K562 (cell line): Measurements from ENCODE around the gene OPCML.

Source experiments
- CREB1 ChIP-seq, 2 experiments: sonication (generic) in 1 of 2; formaldehyde crosslinking in 1 of 2; IDR thresholded peaks; 2 replicates each; pipeline versions ENCODE4 v1.6.1 to v1.8.0; 2012 to 2022; ENCODE audit warnings: inconsistent platforms in 1 of 2, mild to moderate bottlenecking in 1 of 2, missing genetic modification reagents in 1 of 2, moderate library complexity in 1 of 2
- CTCF ChIP-seq, 3 experiments: IDR thresholded peaks in 2 of 3; conservative IDR thresholded peaks in 1 of 3; 2 replicates each; pipeline ENCODE4 v1.5.1; 2011 to 2012; ENCODE audit warnings: low read length in 3 of 3, mild to moderate bottlenecking in 3 of 3, control low read depth in 2 of 3, improper control_type of control experiment in 1 of 3, inconsistent platforms in 1 of 3, low read depth in 1 of 3, mixed read lengths in 1 of 3, moderate library complexity in 1 of 3; ENCODE audit not compliant: insufficient read depth in 2 of 3
- MEF2A ChIP-seq: IDR thresholded peaks from 2 replicates; pipeline ENCODE4 v1.6.1; 2011; ENCODE audit warnings: low read depth, mild to moderate bottlenecking, low read length, moderate library complexity; ENCODE audit not compliant: control insufficient read depth
- MEF2D ChIP-seq: conservative IDR thresholded peaks from 2 replicates; pipeline ENCODE4 v1.6.1; 2016; ENCODE audit warnings: low read depth, missing genetic modification characterization, missing compliant biosample characterization
- MTF1 ChIP-seq: fragments of 250-450 bp; sonication (Bioruptor Pico); IDR thresholded peaks from 2 replicates; pipeline ENCODE4 v1.9.0; 2021; ENCODE audit warnings: moderate library complexity, mild to moderate bottlenecking, inconsistent platforms, borderline replicate concordance
- NCOA6 ChIP-seq: fragments of 450-650 bp; IDR thresholded peaks from 2 replicates; pipeline ENCODE4 v1.6.1; 2017; ENCODE audit warnings: mild to moderate bottlenecking
- NR3C1 ChIP-seq: sonication (generic); formaldehyde crosslinking; IDR thresholded peaks from 2 replicates; pipeline ENCODE4 v1.8.1; 2022; ENCODE audit warnings: missing genetic modification reagents
- RBM25 ChIP-seq: fragments of 200-400 bp; formaldehyde crosslinking; IDR thresholded peaks from 2 replicates; pipeline ENCODE4 v1.6.1; 2018; ENCODE audit warnings: low read length, low read depth, moderate library complexity; ENCODE audit not compliant: severe bottlenecking
- SREBF1 ChIP-seq: fragments of 150-350 bp; IDR thresholded peaks from 2 replicates; pipeline ENCODE4 v1.6.1; 2014; ENCODE audit warnings: antibody characterized with exemption, low read depth, low read length, borderline replicate concordance
- ZBED1 ChIP-seq: IDR thresholded peaks from 2 replicates; pipeline ENCODE4 v1.6.1; 2014
- ZBTB7A ChIP-seq: IDR thresholded peaks from 2 replicates; pipeline ENCODE4 v1.6.1; 2011; ENCODE audit warnings: low read depth, mild to moderate bottlenecking, low read length, moderate library complexity, borderline replicate concordance; ENCODE audit not compliant: control insufficient read depth
- ZNF239 ChIP-seq: fragments of 250-450 bp; sonication (Bioruptor Pico); IDR thresholded peaks from 2 replicates; pipeline ENCODE4 v1.4.0; 2020; ENCODE audit warnings: mild to moderate bottlenecking
- ZNF263 ChIP-seq: sonication (generic); formaldehyde crosslinking; IDR thresholded peaks from 2 replicates; pipeline ENCODE4 v1.8.0; 2022; ENCODE audit warnings: mild to moderate bottlenecking, missing genetic modification reagents, borderline replicate concordance
- TF ChIP-seq, protein P1 (sequence below): fragments of 250-450 bp; sonication (Bioruptor Pico); IDR thresholded peaks from 2 replicates; pipeline ENCODE4 v1.8.0; 2021; ENCODE audit warnings: mild to moderate bottlenecking, moderate library complexity

GRCh38 chr11:132475026-132475425, 1057.3 kb downstream of the OPCML start:
- TF ChIP-seq MEF2A (no peak), CTCF (IDR thresholded peaks at IDR 0.05 in 2 of 3, conservative IDR thresholded peaks at IDR 0.05 in 1 of 3; ENCODE audit: insufficient read depth in 2 of 3, low read depth in 1 of 3, low read length in 3 of 3) (no peak), SREBF1 (no peak), ZNF239 (CRISPR knock-in tag) (no peak), NCOA6 (no peak), NR3C1 (CRISPR knock-in tag) (no peak), ZBTB7A (no peak), ZBED1 (no peak), MTF1 (no peak), CREB1 (IDR thresholded peaks at IDR 0.05) (no peak), CREB1 (CRISPR knock-in tag; IDR thresholded peaks at IDR 0.05) (no peak), RBM25 (no peak), MEF2D (no peak), ZNF263 (CRISPR knock-in tag) (no peak)
- TF ChIP-seq, protein P1, sequence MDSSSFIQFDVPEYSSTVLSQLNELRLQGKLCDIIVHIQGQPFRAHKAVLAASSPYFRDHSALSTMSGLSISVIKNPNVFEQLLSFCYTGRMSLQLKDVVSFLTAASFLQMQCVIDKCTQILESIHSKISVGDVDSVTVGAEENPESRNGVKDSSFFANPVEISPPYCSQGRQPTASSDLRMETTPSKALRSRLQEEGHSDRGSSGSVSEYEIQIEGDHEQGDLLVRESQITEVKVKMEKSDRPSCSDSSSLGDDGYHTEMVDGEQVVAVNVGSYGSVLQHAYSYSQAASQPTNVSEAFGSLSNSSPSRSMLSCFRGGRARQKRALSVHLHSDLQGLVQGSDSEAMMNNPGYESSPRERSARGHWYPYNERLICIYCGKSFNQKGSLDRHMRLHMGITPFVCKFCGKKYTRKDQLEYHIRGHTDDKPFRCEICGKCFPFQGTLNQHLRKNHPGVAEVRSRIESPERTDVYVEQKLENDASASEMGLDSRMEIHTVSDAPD, result no peak
